GM21717 (cell line): ENCODE results near the gene KCNB1.
"Not testable (repeated sequence)": the region's sequence is repeated elsewhere in the genome, so short reads cannot be mapped to it uniquely, and the experiment has no call there.

Source experiments
- ATAC-seq: cut with Tn5 transposase; IDR thresholded peaks from one replicate; pipeline ENCODE4 v1.9.1; 2021; ENCODE audit warnings: mild to moderate bottlenecking, moderate library complexity; ENCODE audit not compliant: unreplicated experiment

KCNB1 gene

GRCh38 chr20:49411221-49411925 is 71.1 kb downstream of the KCNB1 start:
- ATAC-seq = no peak

GRCh38 chr20:49409975-49410621 is 72.4 kb downstream of the KCNB1 start:
- not testable (repeated sequence) for ATAC-seq

- ATAC-seq = no peak
These were observed 73.0 kb downstream of the KCNB1 start for GRCh38 chr20:49409302-49409974.

DNA sequence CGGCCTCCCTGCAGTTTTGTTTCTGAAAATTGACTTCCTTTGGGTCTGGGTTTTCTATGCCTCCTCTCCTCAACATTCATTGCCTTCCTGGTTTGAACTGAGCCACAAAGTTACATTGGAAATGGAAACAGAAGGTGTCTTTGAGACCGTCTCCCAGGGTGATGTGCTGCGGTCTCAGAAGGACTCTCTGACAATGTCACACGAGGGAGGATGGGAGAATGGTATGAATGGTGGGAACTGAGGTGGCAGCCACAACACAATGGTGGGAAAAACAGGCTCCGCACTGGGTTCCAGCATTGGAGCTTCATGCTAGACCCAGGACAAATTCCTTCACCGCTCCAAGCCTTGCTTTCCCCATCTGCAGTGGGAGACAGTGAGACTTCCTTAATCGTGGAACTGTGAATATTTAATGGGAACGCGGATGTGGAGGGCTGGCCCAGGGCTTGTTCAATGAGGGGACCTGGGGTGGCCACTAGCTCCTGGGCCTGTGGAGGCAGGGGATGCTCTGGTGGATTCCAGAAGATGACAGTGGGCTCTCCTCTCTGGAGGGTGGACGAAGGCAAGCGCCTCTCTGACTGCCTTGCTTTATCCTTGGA is 73.9 kb downstream of the KCNB1 start:
- no peak for ATAC-seq

DNA sequence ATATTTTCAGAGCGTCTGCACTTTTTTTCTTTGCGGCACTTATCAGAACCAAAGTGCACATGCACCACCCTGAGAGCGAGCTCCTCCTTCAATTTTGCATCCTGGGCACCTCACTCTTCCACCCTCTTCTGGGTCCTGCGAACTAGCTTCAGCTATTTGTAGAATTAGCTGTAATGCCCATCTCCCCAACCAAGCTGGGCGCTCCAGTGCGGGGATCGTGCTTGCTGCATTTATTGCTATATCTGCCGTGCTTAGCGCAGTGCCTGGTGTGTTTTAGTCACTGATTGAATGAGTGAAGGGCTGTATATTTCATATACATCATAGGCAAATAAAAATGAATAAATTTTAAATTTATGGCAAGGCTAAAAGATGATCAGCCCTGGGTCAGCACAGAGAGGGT is 75.8 kb downstream of the KCNB1 start:
- no peak for ATAC-seq

GRCh38 chr20:49405696-49406095 is 76.8 kb downstream of the KCNB1 start:
- no peak for ATAC-seq

DNA sequence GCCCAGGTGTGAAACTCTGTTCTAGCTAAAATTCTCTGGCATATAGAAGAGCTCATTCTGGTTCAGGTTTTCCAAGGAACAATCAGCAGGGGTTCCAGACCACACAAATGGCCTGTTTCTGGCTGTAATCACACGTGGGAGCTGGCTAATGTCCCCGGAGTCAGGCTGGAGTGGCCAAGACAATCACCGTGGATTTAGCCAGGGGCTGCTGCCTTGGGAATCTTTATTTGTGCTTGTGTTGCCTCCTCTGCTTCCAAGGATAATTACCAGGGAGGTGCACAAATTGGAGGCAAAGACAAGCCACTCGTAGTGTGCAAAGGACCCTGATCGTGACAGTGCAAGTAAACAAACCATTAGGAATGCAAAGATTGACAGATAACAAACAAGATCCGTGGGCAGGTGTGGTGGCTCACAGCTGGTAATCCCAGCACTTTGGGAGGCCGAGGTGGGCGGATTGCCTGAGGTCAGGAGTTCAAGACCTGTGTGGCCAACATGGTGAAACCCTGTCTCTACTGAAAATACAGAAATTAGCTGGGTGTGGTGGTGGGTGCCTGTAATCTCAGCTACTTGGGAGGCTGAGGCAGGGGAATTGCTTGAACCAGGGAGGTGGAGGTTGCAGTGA is 77.3 kb downstream of the KCNB1 start:
- no peak for ATAC-seq

DNA sequence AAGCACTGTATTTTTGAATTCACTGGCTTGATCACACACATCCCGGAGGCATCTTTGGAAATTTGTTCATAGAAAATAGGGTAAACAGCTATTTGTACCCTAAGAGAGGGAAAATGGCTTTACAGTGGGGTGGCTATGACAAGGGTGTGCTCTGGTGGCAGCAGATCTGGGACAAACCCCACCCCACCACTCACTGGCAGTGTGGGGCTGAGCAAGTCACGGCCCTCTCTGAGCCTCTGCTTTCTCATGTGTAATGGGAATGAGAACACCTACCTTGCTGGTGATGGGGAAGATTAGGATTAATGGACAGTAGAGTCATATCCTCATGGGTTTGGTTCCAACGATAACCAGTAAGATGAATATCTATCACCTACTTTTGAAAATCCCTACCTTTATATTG is 78.0 kb downstream of the KCNB1 start:
- ATAC-seq = no peak

DNA sequence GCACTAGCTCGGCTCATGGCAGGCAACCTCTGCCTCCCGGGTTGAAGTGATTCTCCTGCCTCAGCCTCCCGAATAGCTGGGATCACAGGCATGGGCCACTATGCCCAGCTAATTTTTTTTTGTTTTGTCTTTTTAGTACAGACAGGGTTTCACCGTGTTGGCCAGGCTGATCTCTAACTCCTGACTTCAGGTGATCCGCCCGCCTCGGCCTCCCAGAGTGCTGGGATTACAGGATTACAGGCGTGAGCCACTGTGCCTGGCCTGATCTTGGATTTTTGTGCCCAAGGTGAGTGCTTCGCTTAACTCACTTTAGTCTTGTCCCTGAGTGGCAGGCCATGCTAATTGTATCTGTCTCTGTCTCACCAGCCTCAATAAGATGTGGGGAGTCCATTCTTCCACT is 78.6 kb downstream of the KCNB1 start:
- ATAC-seq = no peak

GRCh38 chr20:49403012-49403411 is 79.5 kb downstream of the KCNB1 start:
- no peak for ATAC-seq

- no peak for ATAC-seq
These were observed 81.6 kb downstream of the KCNB1 start for GRCh38 chr20:49400904-49401303.

DNA sequence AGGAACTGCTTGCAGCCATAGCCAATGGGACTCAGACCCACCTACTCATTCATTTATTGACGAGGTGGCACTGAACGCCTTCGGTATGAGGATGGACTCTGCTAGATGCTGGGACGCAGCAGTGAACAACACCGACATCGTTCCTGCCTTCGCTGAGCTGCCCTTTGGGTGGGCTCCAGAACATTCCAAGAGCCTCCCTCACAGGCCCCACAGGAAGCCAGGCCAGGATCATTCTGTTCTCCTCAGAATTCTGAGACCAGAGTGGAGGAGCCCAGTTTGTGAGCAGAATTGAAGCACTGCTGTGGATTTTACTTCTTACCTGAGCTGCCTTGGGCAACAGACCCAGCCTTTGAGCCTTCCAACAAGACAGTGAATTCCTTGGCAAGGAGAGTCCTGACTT is 82.1 kb downstream of the KCNB1 start:
- no peak for ATAC-seq

GRCh38 chr20:49399329-49399728 is 83.1 kb downstream of the KCNB1 start:
- no peak for ATAC-seq

DNA sequence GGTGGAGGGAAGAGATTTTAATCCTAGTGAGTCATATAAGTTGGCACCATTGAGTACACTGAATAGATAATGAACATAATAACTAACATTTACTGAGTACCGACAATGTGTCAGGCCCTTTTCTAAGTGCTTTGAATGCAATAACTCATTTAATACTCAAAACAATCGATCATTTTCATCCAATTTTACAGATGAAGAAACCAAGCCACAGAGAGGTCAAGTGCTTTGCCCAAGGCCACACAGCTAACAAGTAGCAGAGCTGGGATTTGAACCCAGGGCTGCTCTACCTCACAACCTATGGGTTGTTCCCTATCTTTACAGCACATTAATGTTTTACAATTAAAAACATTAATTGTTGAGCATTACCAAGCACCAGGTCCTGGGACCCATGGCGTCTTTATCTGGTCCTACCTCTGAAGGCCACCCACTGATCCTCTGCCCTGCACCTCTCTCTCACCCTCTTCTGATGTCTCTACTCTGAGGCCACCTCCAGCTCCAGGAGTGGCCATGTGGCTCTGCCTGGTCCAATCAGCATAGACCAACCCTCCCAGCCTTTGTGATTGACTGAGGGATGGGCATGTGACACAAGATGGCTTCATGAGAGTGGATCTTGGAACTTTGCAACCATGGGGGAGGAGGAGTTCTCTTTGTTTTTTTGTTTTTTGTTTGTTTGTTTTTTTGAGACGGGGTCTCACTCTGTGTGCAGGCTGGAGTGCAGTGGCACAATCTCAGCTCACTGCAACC is 83.9 kb downstream of the KCNB1 start:
- ATAC-seq = no peak

DNA sequence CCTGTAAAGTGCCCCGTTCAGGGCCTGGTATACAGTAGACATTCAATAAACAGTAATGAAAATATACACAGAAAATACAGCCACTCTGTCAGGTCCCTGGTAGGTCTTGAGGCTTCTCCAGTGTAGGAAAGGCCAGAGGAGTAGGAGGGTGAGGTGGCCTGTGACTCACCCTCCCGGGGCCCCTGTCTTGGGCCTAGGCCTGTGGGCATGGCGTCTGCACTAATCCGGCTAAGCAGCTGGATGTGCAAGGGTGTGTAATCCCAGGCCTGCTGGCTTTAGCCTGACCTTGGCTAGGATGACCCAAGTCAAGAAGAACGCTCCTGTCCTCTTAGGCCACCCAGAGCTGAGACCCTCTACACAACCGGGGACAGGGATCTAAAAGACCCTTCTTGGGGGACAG is 84.9 kb downstream of the KCNB1 start:
- ATAC-seq = no peak

DNA sequence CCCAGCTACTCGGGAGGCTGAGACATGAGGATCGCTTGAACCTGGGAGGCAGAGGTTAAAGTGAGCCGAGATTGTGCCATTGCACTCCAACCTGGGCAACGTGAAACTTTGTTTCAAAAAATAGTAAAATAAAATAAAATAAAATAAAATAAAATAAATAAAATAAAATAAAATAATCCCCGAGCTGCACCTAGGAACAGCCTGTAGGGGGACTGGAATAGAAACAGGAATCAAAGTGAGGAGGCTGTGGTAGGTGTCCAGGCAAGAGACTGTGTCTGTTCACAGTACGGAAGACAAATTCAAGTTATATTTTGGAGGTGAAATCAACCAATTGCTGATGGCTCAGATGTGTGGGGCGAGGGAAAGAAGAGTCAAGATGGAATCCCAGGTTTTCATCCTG is 86.2 kb downstream of the KCNB1 start:
- ATAC-seq = no peak

GRCh38 chr20:49395659-49396058 is 86.8 kb downstream of the KCNB1 start:
- no peak for ATAC-seq

DNA sequence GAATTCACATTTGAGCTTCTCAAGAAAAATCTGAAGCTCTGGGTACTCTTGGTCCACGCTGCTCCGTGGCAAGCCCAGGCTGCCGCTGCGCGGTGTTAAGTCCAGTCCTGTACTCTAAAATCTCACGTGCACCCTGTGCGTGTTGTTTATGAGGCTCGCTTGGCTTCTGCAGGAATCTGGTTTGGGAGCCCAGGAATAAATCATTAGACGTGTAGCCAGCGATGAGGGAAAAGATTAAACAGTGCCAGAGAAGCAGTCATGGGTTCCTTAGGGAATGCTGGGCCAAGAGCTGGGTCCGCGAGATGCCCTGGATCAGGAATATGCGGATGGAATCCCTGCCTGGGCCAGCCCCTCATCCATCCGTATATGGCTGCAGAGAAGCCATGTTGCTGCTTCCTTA is 87.3 kb downstream of the KCNB1 start:
- no peak for ATAC-seq

GRCh38 chr20:49394757-49395156 is 87.7 kb downstream of the KCNB1 start:
- ATAC-seq = no peak

DNA sequence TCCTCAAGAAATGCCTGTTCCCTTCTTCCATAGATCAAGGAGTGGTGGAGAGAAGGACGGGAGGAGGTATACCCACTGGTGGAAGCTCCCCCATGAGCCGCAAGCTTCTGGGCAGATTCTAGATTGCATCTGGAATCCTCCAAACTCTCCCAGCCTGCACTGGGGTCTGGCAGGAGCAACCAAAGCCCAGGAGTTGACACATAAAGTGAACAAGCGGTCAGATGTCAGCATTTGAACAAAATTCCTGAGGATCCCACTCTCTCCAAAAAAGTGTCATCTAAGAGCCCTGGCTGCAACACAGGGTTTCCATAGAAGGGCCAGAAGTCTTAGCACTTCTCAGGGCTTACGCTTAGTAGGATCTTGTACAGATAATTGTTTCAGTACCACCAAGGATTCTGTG is 88.2 kb downstream of the KCNB1 start:
- ATAC-seq = no peak

- ATAC-seq = no peak
These were observed 88.7 kb downstream of the KCNB1 start for GRCh38 chr20:49393803-49394202.
